NCI-H1092 (cell line): ENCODE data around the gene NEU3.

Experiments
- DNase-seq: peaks from one replicate; lab custom pipeline; 2025; lab: John Stamatoyannopoulos, UW

NEU3 gene

DNA sequence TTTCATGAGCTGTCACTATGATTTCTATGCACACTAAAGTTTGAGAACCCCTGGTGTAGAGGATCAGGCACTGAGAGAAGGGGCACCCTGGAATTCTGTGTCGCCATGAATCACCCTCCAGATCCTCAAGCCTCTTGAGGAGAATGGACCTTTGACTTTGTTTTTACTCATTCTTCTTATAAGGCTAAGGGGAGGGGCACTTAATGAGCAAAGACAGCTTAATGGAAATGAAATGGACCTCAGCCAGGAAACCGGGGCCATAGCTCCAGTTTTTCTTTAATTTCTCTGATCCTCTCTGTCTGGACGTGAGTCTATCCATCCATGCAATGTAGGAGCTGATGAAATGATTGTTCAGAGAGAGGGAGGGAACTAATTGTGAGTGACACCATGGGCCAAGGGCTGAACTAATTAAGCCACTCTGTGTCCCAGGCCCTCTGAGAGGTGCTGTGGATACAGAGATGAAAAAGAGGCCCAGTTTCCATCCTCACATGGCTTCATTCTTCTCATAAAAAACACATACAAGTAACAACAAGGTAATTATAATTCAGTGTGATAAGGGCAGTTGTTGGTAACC, 75.1 kb downstream of the NEU3 start:
- no peak for DNase-seq

DNA sequence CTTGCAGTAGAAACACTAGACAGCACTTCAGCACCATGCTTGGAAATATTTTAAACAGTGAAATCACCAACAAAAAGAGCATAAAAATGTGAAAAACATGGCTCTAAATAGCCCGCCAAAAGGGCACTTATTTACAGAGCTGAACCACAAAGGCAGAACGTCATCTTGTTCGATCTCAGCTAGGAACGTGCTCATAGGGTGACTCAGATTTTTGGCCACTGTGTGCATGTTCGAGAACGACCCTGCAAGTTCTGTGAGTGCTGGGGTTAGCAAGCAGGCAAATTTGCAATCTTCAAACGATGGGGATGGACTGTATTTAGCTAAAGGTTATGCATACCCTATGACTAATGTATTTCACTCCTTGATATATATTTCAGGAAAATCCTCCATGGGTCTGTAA, 77.3 kb downstream of the NEU3 start:
- DNase-seq = no peak
